SK-N-SH (cell line): ENCODE results near the gene PLPP6. TPM values are rescaled to one million over a fixed set of nuclear protein-coding genes. Genes with fewer than 3 reads are reported as not detected.

ENCODE experiments used
- CTCF ChIA-PET: fragments of 300-600, 350-600 bp; formaldehyde crosslinking; extraction: SDS; loops from one replicate; lab custom pipeline; 2021; lab: Yijun Ruan, JAX
- POLR2A ChIA-PET: fragments of 350-600 bp; sonication (Branson Sonifier 250); formaldehyde crosslinking; extraction: SDS; loops from one replicate; lab custom pipeline; 2020; ENCODE audit warnings: antibody characterized with exemption, inconsistent platforms; lab: Yijun Ruan, JAX
- DNase-seq: peaks from one replicate; pipeline ENCODE4 v3.0.0; 2012
- H2AFZ ChIP-seq: fragments of 200-600 bp; sonication (generic); 2 replicates; pipeline ENCODE4 v1.8.1; 2016; ENCODE audit warnings: antibody characterized with exemption, mild to moderate bottlenecking, low read depth
- H3F3A ChIP-seq: fragments of 200-600 bp; sonication (generic); replicated peaks from 2 replicates; pipeline ENCODE3; 2016; ENCODE audit warnings: antibody characterized with exemption, mild to moderate bottlenecking; ENCODE audit not compliant: insufficient read depth
- H3K27ac ChIP-seq, 2 experiments: fragments of 200-500 bp in 1 of 2; fragments of 200-600 bp in 1 of 2; sonication (Bioruptor generic) in 1 of 2; sonication (generic), shearing (Covaris generic) in 1 of 2; 2 replicates each; pipeline versions ENCODE4 v1.5.1 to v1.6.1; 2014 to 2016; ENCODE audit warnings: low read depth in 2 of 2, inconsistent platforms in 1 of 2, low read length in 1 of 2, mild to moderate bottlenecking in 1 of 2, mixed read lengths in 1 of 2
- H3K27me3 ChIP-seq: fragments of 200-600 bp; sonication (generic), shearing (Covaris generic); 2 replicates; pipeline ENCODE4 v1.6.1; 2016; ENCODE audit warnings: mixed run types; ENCODE audit not compliant: insufficient read depth
- H3K36me3 ChIP-seq, 2 experiments: fragments of 200-500 bp in 1 of 2; fragments of 200-600 bp in 1 of 2; sonication (Bioruptor generic) in 1 of 2; sonication (generic) in 1 of 2; replicated peaks in 1 of 2; 2 replicates each; pipeline versions ENCODE3 to v1.5.1; 2014 to 2016; ENCODE audit warnings: low read length in 1 of 2, mild to moderate bottlenecking in 1 of 2; ENCODE audit not compliant: insufficient read depth in 2 of 2, control insufficient read depth in 1 of 2
- H3K4me1 ChIP-seq, 2 experiments: fragments of 200-500 bp in 1 of 2; fragments of 200-600 bp in 1 of 2; sonication (Bioruptor generic) in 1 of 2; sonication (generic), shearing (Covaris generic) in 1 of 2; 2 replicates each; pipeline versions ENCODE4 v1.5.1 to v1.6.1; 2014 to 2016; ENCODE audit warnings: low read depth in 1 of 2, low read length in 1 of 2, mixed run types in 1 of 2; ENCODE audit not compliant: insufficient read depth in 2 of 2, control insufficient read depth in 1 of 2
- H3K4me2 ChIP-seq: fragments of 200-600 bp; sonication (generic), shearing (Covaris generic); 2 replicates; pipeline ENCODE4 v1.6.1; 2017; ENCODE audit warnings: mixed run types
- H3K4me3 ChIP-seq, 2 experiments: fragments of 200-500 bp in 1 of 2; fragments of 200-600 bp in 1 of 2; sonication (Bioruptor generic) in 1 of 2; sonication (generic), shearing (Covaris generic) in 1 of 2; 2 replicates each; pipeline versions ENCODE4 v1.5.1 to v1.8.1; 2014 to 2016; ENCODE audit warnings: low read depth in 2 of 2, inconsistent platforms in 1 of 2, low read length in 1 of 2, mild to moderate bottlenecking in 1 of 2, mixed read lengths in 1 of 2, moderate library complexity in 1 of 2
- H3K79me2 ChIP-seq: fragments of 200-600 bp; sonication (generic); 2 replicates; pipeline ENCODE4 v1.8.1; 2017; ENCODE audit warnings: mild to moderate bottlenecking; ENCODE audit not compliant: insufficient read depth
- H3K9ac ChIP-seq: fragments of 200-600 bp; sonication (generic); 2 replicates; pipeline ENCODE4 v1.6.1; 2017; ENCODE audit warnings: mixed run types
- H3K9me2 ChIP-seq: fragments of 200-600 bp; sonication (generic); 2 replicates; pipeline ENCODE4 v1.6.1; 2017; ENCODE audit warnings: mixed run types
- H3K9me3 ChIP-seq: fragments of 200-600 bp; sonication (generic); 2 replicates; pipeline ENCODE4 v1.6.1; 2017; ENCODE audit warnings: mixed run types, mild to moderate bottlenecking, moderate library complexity
- H4K20me1 ChIP-seq: fragments of 200-600 bp; sonication (generic); 2 replicates; pipeline ENCODE4 v1.6.1; 2017; ENCODE audit warnings: mild to moderate bottlenecking, mixed run types; ENCODE audit not compliant: insufficient read depth
- ELF1 ChIP-seq: IDR thresholded peaks from 2 replicates; pipeline ENCODE4 v1.4.0; 2012
- FOSL2 ChIP-seq: IDR thresholded peaks from 2 replicates; pipeline ENCODE4 v1.4.0; 2012; ENCODE audit warnings: low read depth, mild to moderate bottlenecking, moderate library complexity, borderline replicate concordance
- FOXJ3 ChIP-seq: sonication (generic); formaldehyde crosslinking; IDR thresholded peaks from 2 replicates; pipeline ENCODE4 v1.5.1; 2020; ENCODE audit warnings: mild to moderate bottlenecking, missing genetic modification reagents
- FOXM1 ChIP-seq: IDR thresholded peaks from 2 replicates; pipeline ENCODE4 v1.4.0; 2012; ENCODE audit warnings: low read depth, mild to moderate bottlenecking
- GATA2 ChIP-seq: sonication (generic); formaldehyde crosslinking; IDR thresholded peaks from 2 replicates; pipeline ENCODE4 v1.5.0; 2020; ENCODE audit warnings: mild to moderate bottlenecking, missing genetic modification reagents
- JUND ChIP-seq: IDR thresholded peaks from 2 replicates; pipeline ENCODE4 v1.4.0; 2012
- MEF2A ChIP-seq: IDR thresholded peaks from 2 replicates; pipeline ENCODE4 v1.4.0; 2012; ENCODE audit warnings: low read depth, borderline replicate concordance
- MXI1 ChIP-seq: IDR thresholded peaks from 2 replicates; pipeline ENCODE4 v1.6.1; 2012; ENCODE audit warnings: mild to moderate bottlenecking, low read depth, low read length, improper control_type of control experiment
- NFIC ChIP-seq: IDR thresholded peaks from 2 replicates; pipeline ENCODE4 v1.4.0; 2012; ENCODE audit warnings: borderline replicate concordance
- NRF1 ChIP-seq: IDR thresholded peaks from 2 replicates; pipeline ENCODE4 v1.6.1; 2012; ENCODE audit warnings: low read depth, mild to moderate bottlenecking, low read length
- RAD21 ChIP-seq: IDR thresholded peaks from 2 replicates; pipeline ENCODE4 v1.6.1; 2012; ENCODE audit warnings: mild to moderate bottlenecking, low read length
- RCOR1 ChIP-seq: fragments of 150-350 bp; IDR thresholded peaks from 2 replicates; pipeline ENCODE4 v1.6.1; 2017; ENCODE audit warnings: antibody characterized with exemption, low read length
- REST ChIP-seq: IDR thresholded peaks from 2 replicates; pipeline ENCODE4 v1.6.1; 2012; ENCODE audit warnings: mild to moderate bottlenecking, low read depth, low read length, moderate library complexity
- RXRA ChIP-seq: IDR thresholded peaks from 2 replicates; pipeline ENCODE4 v1.4.0; 2012; ENCODE audit warnings: low read depth, mild to moderate bottlenecking, borderline replicate concordance
- SIN3A ChIP-seq: IDR thresholded peaks from 2 replicates; pipeline ENCODE4 v1.6.1; 2012; ENCODE audit warnings: low read depth, mild to moderate bottlenecking, low read length, moderate library complexity, borderline replicate concordance
- SMC3 ChIP-seq: IDR thresholded peaks from 2 replicates; pipeline ENCODE4 v1.6.1; 2012; ENCODE audit warnings: low read depth, low read length, improper control_type of control experiment
- TCF12 ChIP-seq: IDR thresholded peaks from 2 replicates; pipeline ENCODE4 v1.4.0; 2012
- TEAD4 ChIP-seq: IDR thresholded peaks from 2 replicates; pipeline ENCODE4 v1.4.0; 2012; ENCODE audit warnings: mild to moderate bottlenecking, borderline replicate concordance; ENCODE audit not compliant: insufficient read depth
- WGBS: methylation state at CpG from one replicate; pipeline ENCODE4 v1.1.6; 2017; ENCODE audit warnings: low lambda C conversion rate; 5-methylcytosine and 5-hydroxymethylcytosine counted together
- polyA plus RNA-seq, 3 experiments: library from polyadenylated mRNA; depleted of rRNA; stranded (reverse); fragments of >200 nt; gene quantifications; 2 replicates each; pipeline ENCODE4 v1.2.3, GENCODE V29; 2012

The PLPP6 gene
- polyA plus RNA-seq, 1 of the 3 experiments (the other 2 are of a cell fraction): 8.8 TPM

GRCh38 chr9:4700091-4700490 is 38.0 kb downstream of the PLPP6 start:
- Histone ChIP-seq H3K9me3 (no peaks in the 10 kb centered on the region), H3K9me2 (no peaks in the 10 kb centered on the region), H3K27me3 (no peaks in the 10 kb centered on the region), H3K4me3 (no peak overlapping the region), H3K4me1 (no peaks in the 10 kb centered on the region; a peak in 1 of 4 replicates), H3K4me2 (no peak overlapping the region), H3K9ac (no peak overlapping the region), H3F3A (peaks cover 6% of the 10 kb centered on the region), H3K36me3 (peaks cover 59 to 75% of the 10 kb centered on the region in 2 experiments), H3K79me2 (peaks cover 21% of the 10 kb centered on the region), H4K20me1 (no peaks in the 10 kb centered on the region), H2AFZ (no peak overlapping the region), H3K27ac (no peak overlapping the region)
- POLR2A ChIA-PET: no interaction called here
- no peak for DNase-seq
- CTCF ChIA-PET: no interaction called here
- TF ChIP-seq NFIC (no peak), JUND (no peak), GATA2 (CRISPR knock-in tag) (no peak), SMC3 (no peak), FOXM1 (no peak), TCF12 (no peak), FOXJ3 (CRISPR knock-in tag) (no peak)
- 96% methylated on average over 3 of the region's 3 CpGs for WGBS

- Histone ChIP-seq H2AFZ (no peak overlapping the region), H3K4me2 (no peak overlapping the region), H3K9ac (no peak overlapping the region), H3K9me2 (no peaks in the 10 kb centered on the region), H3K4me1 (no peaks in the 10 kb centered on the region; a peak in 1 of 4 replicates), H4K20me1 (no peaks in the 10 kb centered on the region), H3K9me3 (no peaks in the 10 kb centered on the region), H3K79me2 (peaks cover 14% of the 10 kb centered on the region), H3K27ac (no peak overlapping the region), H3F3A (peaks cover 6% of the 10 kb centered on the region), H3K36me3 (peaks cover 61 to 83% of the 10 kb centered on the region in 2 experiments), H3K4me3 (no peak overlapping the region), H3K27me3 (no peaks in the 10 kb centered on the region)
- CTCF ChIA-PET: interaction anchor here (1.1 kb wide), 1 partner anchor 17 kb away, joined by 3 read pairs; no protein-coding TSS in a partner anchor
- WGBS: 92% methylated on average over 2 of the region's 2 CpGs
- TF ChIP-seq SMC3 (no peak), FOXJ3 (CRISPR knock-in tag) (no peak), GATA2 (CRISPR knock-in tag) (no peak), REST (no peak), TEAD4 (no peak), FOSL2 (no peak), SIN3A (no peak), RAD21 (no peak), NRF1 (no peak), ELF1 (no peak), JUND (no peak), RXRA (no peak), RCOR1 (no peak), MXI1 (no peak), MEF2A (no peak)
- no peak for DNase-seq
- POLR2A ChIA-PET: interaction anchor here (0.7 kb wide), 1 partner anchor 10 kb away, joined by 3 read pairs; no protein-coding TSS in a partner anchor
Observed at GRCh38 chr9:4700932-4701331, 38.8 kb downstream of the PLPP6 start.
